Retinal pigment epithelial cell (primary cell): Measurements from ENCODE around the gene GALNT11.
A peak's percentile ranks its signal among the peaks of the same experiment; 100 is the strongest.

Experiments used
- DNase-seq: peaks from one replicate; pipeline ENCODE4 v3.0.0-alpha.2; 2010; ENCODE audit warnings: low read depth
- H3K4me3 ChIP-seq: 2 replicates; pipeline ENCODE4 v1.5.1; 2011; ENCODE audit warnings: mild to moderate bottlenecking, low read length, control low read depth, moderate library complexity
- CTCF ChIP-seq: conservative IDR thresholded peaks from 2 replicates; pipeline ENCODE4 v1.5.1; 2011; ENCODE audit warnings: low read depth, low read length, control low read depth, inconsistent platforms

Gene GALNT11

GRCh38 chr7:152140560-152140959, 115.1 kb downstream of the GALNT11 start:
- no peak for TF ChIP-seq CTCF
- no peak overlapping the region for H3K4me3 ChIP-seq
- DNase-seq: no peak

GRCh38 chr7:152142976-152143595, 117.6 kb downstream of the GALNT11 start:
- TF ChIP-seq CTCF: no peak
- no peak for DNase-seq
- H3K4me3 ChIP-seq: no peak overlapping the region

GRCh38 chr7:152144557-152145245, 119.2 kb downstream of the GALNT11 start:
- DNase-seq: no peak
- no peak for TF ChIP-seq CTCF
- no peak overlapping the region for H3K4me3 ChIP-seq

GRCh38 chr7:152145853-152146466, 120.5 kb downstream of the GALNT11 start:
- no peak overlapping the region for H3K4me3 ChIP-seq
- peak; percentile 76 for TF ChIP-seq CTCF
- DNase-seq: peak; percentile 11

GRCh38 chr7:152148706-152149105, 123.2 kb downstream of the GALNT11 start:
- DNase-seq: no peak
- no peak overlapping the region for H3K4me3 ChIP-seq
- no peak for TF ChIP-seq CTCF

- TF ChIP-seq CTCF: no peak
- H3K4me3 ChIP-seq: no peak overlapping the region
- no peak for DNase-seq
Measured at GRCh38 chr7:152149363-152149762, 123.9 kb downstream of the GALNT11 start.

GRCh38 chr7:152152267-152152666, 126.8 kb downstream of the GALNT11 start:
- DNase-seq: no peak
- TF ChIP-seq CTCF: no peak
- no peak overlapping the region for H3K4me3 ChIP-seq
